Panc1 (cell line): ENCODE data around the gene AZI2.

Source experiments
- POLR2AphosphoS5 ChIP-seq: IDR thresholded peaks from 2 replicates; pipeline ENCODE4 v1.6.1; 2012; ENCODE audit warnings: mild to moderate bottlenecking, low read depth, low read length, moderate library complexity
- SIN3A ChIP-seq: IDR thresholded peaks from 2 replicates; pipeline ENCODE4 v1.6.1; 2012; ENCODE audit warnings: low read depth, mild to moderate bottlenecking, low read length, moderate library complexity, borderline replicate concordance; ENCODE audit not compliant: insufficient read depth
- TCF7L2 ChIP-seq: IDR thresholded peaks from 2 replicates; pipeline ENCODE4 v1.6.1; 2011; ENCODE audit warnings: mild to moderate bottlenecking, low read depth, low read length, inconsistent platforms
- TF ChIP-seq, protein P1 (sequence below): fragments of 450-650 bp; IDR thresholded peaks from 2 replicates; pipeline ENCODE4 v1.5.1; 2017; ENCODE audit warnings: mild to moderate bottlenecking
- TF ChIP-seq, protein P2 (sequence below), 2 experiments: IDR thresholded peaks; 2 replicates each; pipeline ENCODE4 v1.6.1; 2011 to 2012; ENCODE audit warnings: low read depth in 2 of 2, control low read depth in 1 of 2, low read length in 1 of 2, mild to moderate bottlenecking in 1 of 2, moderate library complexity in 1 of 2; ENCODE audit not compliant: insufficient read depth in 1 of 2

DNA sequence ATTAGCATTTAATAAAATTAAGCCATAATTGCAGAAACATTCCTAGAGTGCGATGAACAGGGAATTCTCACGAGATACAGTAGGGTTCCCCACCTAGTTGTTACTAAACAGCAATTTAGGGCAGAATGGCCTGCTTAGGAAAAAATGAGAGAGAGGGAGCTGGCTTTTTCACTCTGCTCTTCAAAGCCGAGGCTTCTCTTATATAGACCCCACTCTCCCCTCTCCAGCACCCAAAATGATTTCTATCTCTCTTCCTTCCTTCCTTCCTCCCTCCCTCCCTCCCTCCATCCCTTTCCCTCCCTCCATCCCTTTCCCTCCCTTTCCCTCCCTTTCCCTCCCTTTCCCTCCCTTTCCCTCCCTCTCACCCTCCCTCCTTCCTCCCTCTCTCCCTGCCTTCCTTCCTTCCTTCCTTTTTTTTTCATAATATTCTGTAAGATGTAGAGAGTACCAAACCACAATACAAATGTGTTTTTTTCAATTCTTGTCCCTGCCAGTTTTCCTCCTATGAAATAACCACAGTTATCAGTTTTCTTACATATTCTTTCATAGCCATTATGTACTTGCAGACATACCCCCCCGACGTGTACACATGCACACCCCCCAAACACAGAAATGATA lies 48.2 kb downstream of the AZI2 start:
- TF ChIP-seq, protein P1, sequence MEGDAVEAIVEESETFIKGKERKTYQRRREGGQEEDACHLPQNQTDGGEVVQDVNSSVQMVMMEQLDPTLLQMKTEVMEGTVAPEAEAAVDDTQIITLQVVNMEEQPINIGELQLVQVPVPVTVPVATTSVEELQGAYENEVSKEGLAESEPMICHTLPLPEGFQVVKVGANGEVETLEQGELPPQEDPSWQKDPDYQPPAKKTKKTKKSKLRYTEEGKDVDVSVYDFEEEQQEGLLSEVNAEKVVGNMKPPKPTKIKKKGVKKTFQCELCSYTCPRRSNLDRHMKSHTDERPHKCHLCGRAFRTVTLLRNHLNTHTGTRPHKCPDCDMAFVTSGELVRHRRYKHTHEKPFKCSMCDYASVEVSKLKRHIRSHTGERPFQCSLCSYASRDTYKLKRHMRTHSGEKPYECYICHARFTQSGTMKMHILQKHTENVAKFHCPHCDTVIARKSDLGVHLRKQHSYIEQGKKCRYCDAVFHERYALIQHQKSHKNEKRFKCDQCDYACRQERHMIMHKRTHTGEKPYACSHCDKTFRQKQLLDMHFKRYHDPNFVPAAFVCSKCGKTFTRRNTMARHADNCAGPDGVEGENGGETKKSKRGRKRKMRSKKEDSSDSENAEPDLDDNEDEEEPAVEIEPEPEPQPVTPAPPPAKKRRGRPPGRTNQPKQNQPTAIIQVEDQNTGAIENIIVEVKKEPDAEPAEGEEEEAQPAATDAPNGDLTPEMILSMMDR, result no peak
- TF ChIP-seq POLR2AphosphoS5 (no peak), TCF7L2 (no peak), SIN3A (no peak)
- TF ChIP-seq, protein P2, sequence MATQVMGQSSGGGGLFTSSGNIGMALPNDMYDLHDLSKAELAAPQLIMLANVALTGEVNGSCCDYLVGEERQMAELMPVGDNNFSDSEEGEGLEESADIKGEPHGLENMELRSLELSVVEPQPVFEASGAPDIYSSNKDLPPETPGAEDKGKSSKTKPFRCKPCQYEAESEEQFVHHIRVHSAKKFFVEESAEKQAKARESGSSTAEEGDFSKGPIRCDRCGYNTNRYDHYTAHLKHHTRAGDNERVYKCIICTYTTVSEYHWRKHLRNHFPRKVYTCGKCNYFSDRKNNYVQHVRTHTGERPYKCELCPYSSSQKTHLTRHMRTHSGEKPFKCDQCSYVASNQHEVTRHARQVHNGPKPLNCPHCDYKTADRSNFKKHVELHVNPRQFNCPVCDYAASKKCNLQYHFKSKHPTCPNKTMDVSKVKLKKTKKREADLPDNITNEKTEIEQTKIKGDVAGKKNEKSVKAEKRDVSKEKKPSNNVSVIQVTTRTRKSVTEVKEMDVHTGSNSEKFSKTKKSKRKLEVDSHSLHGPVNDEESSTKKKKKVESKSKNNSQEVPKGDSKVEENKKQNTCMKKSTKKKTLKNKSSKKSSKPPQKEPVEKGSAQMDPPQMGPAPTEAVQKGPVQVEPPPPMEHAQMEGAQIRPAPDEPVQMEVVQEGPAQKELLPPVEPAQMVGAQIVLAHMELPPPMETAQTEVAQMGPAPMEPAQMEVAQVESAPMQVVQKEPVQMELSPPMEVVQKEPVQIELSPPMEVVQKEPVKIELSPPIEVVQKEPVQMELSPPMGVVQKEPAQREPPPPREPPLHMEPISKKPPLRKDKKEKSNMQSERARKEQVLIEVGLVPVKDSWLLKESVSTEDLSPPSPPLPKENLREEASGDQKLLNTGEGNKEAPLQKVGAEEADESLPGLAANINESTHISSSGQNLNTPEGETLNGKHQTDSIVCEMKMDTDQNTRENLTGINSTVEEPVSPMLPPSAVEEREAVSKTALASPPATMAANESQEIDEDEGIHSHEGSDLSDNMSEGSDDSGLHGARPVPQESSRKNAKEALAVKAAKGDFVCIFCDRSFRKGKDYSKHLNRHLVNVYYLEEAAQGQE (IDR thresholded peaks at IDR 0.05; ENCODE audit: insufficient read depth in 1 of 2, low read depth in 2 of 2, low read length in 1 of 2), result no peak
